ENCODE data around the gene EHHADH. TPM values are rescaled to one million over a fixed set of nuclear protein-coding genes. Genes with fewer than 3 reads are reported as not detected.

EHHADH gene
- total RNA-seq, 1 experiment from 2014 or later, result 10.7 TPM

DNA sequence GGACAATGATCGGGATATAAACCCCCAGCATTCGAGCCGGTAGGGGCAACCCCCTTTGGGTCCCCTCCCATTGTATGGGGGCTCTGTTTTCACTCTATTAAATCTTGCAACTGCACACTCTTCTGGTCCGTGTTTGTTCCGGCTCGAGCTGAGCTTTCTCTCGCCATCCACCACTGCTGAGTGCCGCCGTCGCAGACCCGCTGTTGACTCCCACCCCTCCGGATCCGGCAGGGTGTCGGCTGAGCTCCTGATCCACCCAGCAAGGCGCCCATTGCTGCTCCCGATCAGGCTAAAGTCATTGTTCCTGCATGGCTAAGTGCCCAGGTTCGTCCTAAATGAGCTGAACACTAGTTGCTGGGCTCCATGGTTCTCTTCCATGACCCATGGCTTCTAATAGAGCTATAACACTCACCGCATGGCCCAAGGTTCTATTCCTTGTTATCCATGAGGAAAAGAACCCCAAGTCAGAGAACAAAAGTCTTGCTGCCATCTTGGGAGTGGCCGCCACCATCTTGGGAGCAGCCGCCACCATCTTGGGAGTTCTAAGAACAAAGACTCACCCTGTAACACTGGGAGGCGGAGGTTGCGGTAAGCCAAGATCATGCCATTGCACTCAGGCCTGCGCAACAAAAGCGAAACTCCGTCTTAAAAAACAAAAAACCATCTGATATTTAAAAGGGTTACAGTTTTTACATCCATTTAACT lies 11.2 kb upstream of the EHHADH start:
- Histone ChIP-seq H3K36me3 (ENCODE audit: control insufficient read depth in 1 of 2, insufficient read depth in 2 of 2, low read length in 2 of 2) (no peaks in the 10 kb centered on the region), H3K79me2 (ENCODE audit: insufficient read depth, low read length) (no peaks in the 10 kb centered on the region), H3K4me1 (ENCODE audit: control insufficient read depth in 1 of 2, insufficient read depth in 2 of 2, low read length in 2 of 2) (no peaks in the 10 kb centered on the region), H3K4me3 (replicated peaks in 1 of 2; ENCODE audit: low read depth in 1 of 2, low read length in 2 of 2) (no peak overlapping the region), H3K4me2 (ENCODE audit: low read length) (no peak overlapping the region), H3K9me3 (ENCODE audit: control insufficient read depth in 1 of 2, insufficient read depth in 1 of 2, low read depth in 1 of 2, low read length in 2 of 2) (no peaks in the 10 kb centered on the region), H3K27me3 (ENCODE audit: insufficient read depth, low read length) (peaks cover 7% of the 10 kb centered on the region; the same call in 1 of the 2 replicates), H3K9ac (ENCODE audit: low read length) (no peak overlapping the region), H4K20me1 (ENCODE audit: insufficient read depth) (no peaks in the 10 kb centered on the region), H3K27ac (ENCODE audit: low read depth, low read length) (no peak overlapping the region), H3K9me2 (ENCODE audit: insufficient read depth) (no peaks in the 10 kb centered on the region), H2AFZ (ENCODE audit: low read depth, low read length, poor library complexity, severe bottlenecking) (no peak overlapping the region)
- no peak for TF ChIP-seq EZH2phosphoT487 (IDR thresholded peaks at IDR 0.05; ENCODE audit: borderline replicate concordance)
- ChIA-PET CTCF (no interaction called here), POLR2A (no interaction called here), RAD21 (ENCODE audit: low non-redundant PET in 1 of 2, low total read pairs in 2 of 2, uncharacterized antibody in 2 of 2, unreplicated experiment in 2 of 2) (no interaction called here)
- no TSS peak for BruUV-seq (replicated peaks)
- intact Hi-C loops (cut with micrococcal nuclease), result no loop called here
- DNase-seq (ENCODE audit: low read depth, low spot score) (no peak), ATAC-seq (no peak)

DNA sequence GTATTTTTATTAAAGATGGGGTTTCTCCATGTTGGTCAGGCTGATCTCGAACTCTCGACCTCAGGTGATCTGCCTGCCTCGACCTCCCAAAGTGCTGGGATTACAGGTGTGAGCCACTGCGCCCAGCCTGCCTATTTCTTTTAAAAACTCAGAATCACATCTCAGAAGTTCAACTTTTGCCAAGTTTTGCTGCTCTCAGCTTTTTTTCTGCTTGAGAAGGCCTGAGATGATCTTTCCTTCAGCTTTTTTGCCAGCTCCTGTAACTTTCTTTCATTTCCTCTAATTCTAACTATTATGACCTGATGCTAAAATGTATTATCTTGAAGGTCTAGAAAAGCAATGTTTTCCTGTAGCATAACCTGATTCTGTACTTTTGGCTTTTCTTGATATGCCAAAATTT lies 9.6 kb upstream of the EHHADH start:
- Histone ChIP-seq H3K27me3 (ENCODE audit: insufficient read depth, low read length) (no peaks in the 10 kb centered on the region), H4K20me1 (ENCODE audit: insufficient read depth) (no peaks in the 10 kb centered on the region), H3K79me2 (ENCODE audit: insufficient read depth, low read length) (no peaks in the 10 kb centered on the region), H3K4me3 (replicated peaks in 1 of 2; ENCODE audit: low read depth in 1 of 2, low read length in 2 of 2) (no peak overlapping the region), H3K36me3 (ENCODE audit: control insufficient read depth in 1 of 2, insufficient read depth in 2 of 2, low read length in 2 of 2) (no peaks in the 10 kb centered on the region), H3K9ac (ENCODE audit: low read length) (no peak overlapping the region), H3K4me1 (ENCODE audit: control insufficient read depth in 1 of 2, insufficient read depth in 2 of 2, low read length in 2 of 2) (no peaks in the 10 kb centered on the region), H3K4me2 (ENCODE audit: low read length) (no peak overlapping the region), H3K9me2 (ENCODE audit: insufficient read depth) (no peaks in the 10 kb centered on the region), H2AFZ (ENCODE audit: low read depth, low read length, poor library complexity, severe bottlenecking) (no peak overlapping the region), H3K27ac (ENCODE audit: low read depth, low read length) (no peak overlapping the region), H3K9me3 (ENCODE audit: control insufficient read depth in 1 of 2, insufficient read depth in 1 of 2, low read depth in 1 of 2, low read length in 2 of 2) (no peaks in the 10 kb centered on the region)
- no TSS peak for BruUV-seq (replicated peaks)
- ChIA-PET CTCF (no interaction called here), POLR2A (no interaction called here), RAD21 (ENCODE audit: low non-redundant PET in 1 of 2, low total read pairs in 2 of 2, uncharacterized antibody in 2 of 2, unreplicated experiment in 2 of 2) (no interaction called here)
- intact Hi-C loops (cut with micrococcal nuclease), result no loop called here
- no peak for DNase-seq (ENCODE audit: low read depth, low spot score)
- TF ChIP-seq, protein P1, sequence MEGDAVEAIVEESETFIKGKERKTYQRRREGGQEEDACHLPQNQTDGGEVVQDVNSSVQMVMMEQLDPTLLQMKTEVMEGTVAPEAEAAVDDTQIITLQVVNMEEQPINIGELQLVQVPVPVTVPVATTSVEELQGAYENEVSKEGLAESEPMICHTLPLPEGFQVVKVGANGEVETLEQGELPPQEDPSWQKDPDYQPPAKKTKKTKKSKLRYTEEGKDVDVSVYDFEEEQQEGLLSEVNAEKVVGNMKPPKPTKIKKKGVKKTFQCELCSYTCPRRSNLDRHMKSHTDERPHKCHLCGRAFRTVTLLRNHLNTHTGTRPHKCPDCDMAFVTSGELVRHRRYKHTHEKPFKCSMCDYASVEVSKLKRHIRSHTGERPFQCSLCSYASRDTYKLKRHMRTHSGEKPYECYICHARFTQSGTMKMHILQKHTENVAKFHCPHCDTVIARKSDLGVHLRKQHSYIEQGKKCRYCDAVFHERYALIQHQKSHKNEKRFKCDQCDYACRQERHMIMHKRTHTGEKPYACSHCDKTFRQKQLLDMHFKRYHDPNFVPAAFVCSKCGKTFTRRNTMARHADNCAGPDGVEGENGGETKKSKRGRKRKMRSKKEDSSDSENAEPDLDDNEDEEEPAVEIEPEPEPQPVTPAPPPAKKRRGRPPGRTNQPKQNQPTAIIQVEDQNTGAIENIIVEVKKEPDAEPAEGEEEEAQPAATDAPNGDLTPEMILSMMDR (IDR thresholded peaks at IDR 0.05 in 2 of 3, conservative IDR thresholded peaks at IDR 0.05 in 1 of 3; ENCODE audit: borderline replicate concordance in 1 of 3, insufficient read depth in 1 of 3, low read depth in 2 of 3, low read length in 2 of 3), result no peak
- TF ChIP-seq EZH2phosphoT487 (IDR thresholded peaks at IDR 0.05; ENCODE audit: borderline replicate concordance), result no peak
- no peak for TF ChIP-seq RAD21 (IDR thresholded peaks at IDR 0.05; ENCODE audit: low read depth)
- no peak for TF ChIP-seq EGR1 (IDR thresholded peaks at IDR 0.05; ENCODE audit: low read depth)
- TF ChIP-seq, protein P2, sequence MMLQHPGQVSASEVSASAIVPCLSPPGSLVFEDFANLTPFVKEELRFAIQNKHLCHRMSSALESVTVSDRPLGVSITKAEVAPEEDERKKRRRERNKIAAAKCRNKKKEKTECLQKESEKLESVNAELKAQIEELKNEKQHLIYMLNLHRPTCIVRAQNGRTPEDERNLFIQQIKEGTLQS (IDR thresholded peaks at IDR 0.05), result no peak
- no peak for TF ChIP-seq TCF7L2 (IDR thresholded peaks at IDR 0.05; ENCODE audit: borderline replicate concordance, extremely low read depth, insufficient read depth, insufficient read length)
- no peak for TF ChIP-seq ZFX (IDR thresholded peaks at IDR 0.05)
- no peak for TF ChIP-seq ELF1 (IDR thresholded peaks at IDR 0.05; ENCODE audit: borderline replicate concordance, low read depth)
- TF ChIP-seq SIN3A (IDR thresholded peaks at IDR 0.05; ENCODE audit: low read depth), result no peak
- TF ChIP-seq EZH2 (IDR thresholded peaks at IDR 0.05), result no peak
- no peak for TF ChIP-seq CEBPB (IDR thresholded peaks at IDR 0.05; ENCODE audit: low read depth)
- no peak for TF ChIP-seq FOSL1 (IDR thresholded peaks at IDR 0.05; ENCODE audit: low read depth)
- TF ChIP-seq SP1 (IDR thresholded peaks at IDR 0.05; ENCODE audit: low read depth), result no peak
- TF ChIP-seq POLR2AphosphoS5 (IDR thresholded peaks at IDR 0.05; ENCODE audit: low read depth, low read length), result no peak
- no peak for TF ChIP-seq ZNF274 (IDR thresholded peaks at IDR 0.05; ENCODE audit: low read depth, low read length)
- no peak for TF ChIP-seq POLR2A (IDR thresholded peaks at IDR 0.05; ENCODE audit: borderline replicate concordance, extremely low read depth, insufficient read depth, insufficient read length)
- ATAC-seq, result no peak

Measured in HCT116 (cell line).